ENCODE results near the gene RSRP1.
"Not testable (repeated sequence)": the region's sequence is repeated elsewhere in the genome, so short reads cannot be mapped to it uniquely, and the experiment has no call there.

- TF ChIP-seq, protein P1, sequence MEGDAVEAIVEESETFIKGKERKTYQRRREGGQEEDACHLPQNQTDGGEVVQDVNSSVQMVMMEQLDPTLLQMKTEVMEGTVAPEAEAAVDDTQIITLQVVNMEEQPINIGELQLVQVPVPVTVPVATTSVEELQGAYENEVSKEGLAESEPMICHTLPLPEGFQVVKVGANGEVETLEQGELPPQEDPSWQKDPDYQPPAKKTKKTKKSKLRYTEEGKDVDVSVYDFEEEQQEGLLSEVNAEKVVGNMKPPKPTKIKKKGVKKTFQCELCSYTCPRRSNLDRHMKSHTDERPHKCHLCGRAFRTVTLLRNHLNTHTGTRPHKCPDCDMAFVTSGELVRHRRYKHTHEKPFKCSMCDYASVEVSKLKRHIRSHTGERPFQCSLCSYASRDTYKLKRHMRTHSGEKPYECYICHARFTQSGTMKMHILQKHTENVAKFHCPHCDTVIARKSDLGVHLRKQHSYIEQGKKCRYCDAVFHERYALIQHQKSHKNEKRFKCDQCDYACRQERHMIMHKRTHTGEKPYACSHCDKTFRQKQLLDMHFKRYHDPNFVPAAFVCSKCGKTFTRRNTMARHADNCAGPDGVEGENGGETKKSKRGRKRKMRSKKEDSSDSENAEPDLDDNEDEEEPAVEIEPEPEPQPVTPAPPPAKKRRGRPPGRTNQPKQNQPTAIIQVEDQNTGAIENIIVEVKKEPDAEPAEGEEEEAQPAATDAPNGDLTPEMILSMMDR (CRISPR knock-in tag; IDR thresholded peaks at IDR 0.05) = not testable (repeated sequence)
- TF ChIP-seq NONO (IDR thresholded peaks at IDR 0.05); NONO (CRISPR knock-in tag; conservative IDR thresholded peaks at IDR 0.05); ZNF670 (CRISPR knock-in tag; IDR thresholded peaks at IDR 0.05; ENCODE audit: borderline replicate concordance); REPIN1 (CRISPR knock-in tag; IDR thresholded peaks at IDR 0.05; ENCODE audit: borderline replicate concordance, low read depth); ZFX (CRISPR knock-in tag; IDR thresholded peaks at IDR 0.05; ENCODE audit: low read depth); NBN (conservative IDR thresholded peaks at IDR 0.05); JUN (CRISPR knock-in tag; IDR thresholded peaks at IDR 0.05): not testable (repeated sequence)
These were observed 30.0 kb upstream of the RSRP1 start for GRCh38 chr1:25277295-25277694.
